NCI-H1417 (cell line): ENCODE data around the gene NF1.
"Not testable (repeated sequence)": the region's sequence is repeated elsewhere in the genome, so short reads cannot be mapped to it uniquely, and the experiment has no call there.

Experiments used
- DNase-seq, 3 experiments: peaks; one replicate each; lab custom pipeline; 2025; lab: John Stamatoyannopoulos, UW

NF1 gene

GRCh38 chr17:31328160-31328535, 233.4 kb downstream of the NF1 start:
- no peak for DNase-seq

- no peak for DNase-seq
These were observed 234.4 kb downstream of the NF1 start for GRCh38 chr17:31329221-31329620.

- no peak for DNase-seq
These were observed 245.3 kb downstream of the NF1 start for GRCh38 chr17:31339906-31340661.

- DNase-seq: not testable (repeated sequence)
These were observed 250.5 kb downstream of the NF1 start for GRCh38 chr17:31345191-31345747.

GRCh38 chr17:31349454-31349853, 254.7 kb downstream of the NF1 start:
- DNase-seq: no peak

GRCh38 chr17:31355935-31356334, 261.2 kb downstream of the NF1 start:
- DNase-seq: no peak

- no peak for DNase-seq
These were observed 262.3 kb downstream of the NF1 start for GRCh38 chr17:31357091-31357490.

- DNase-seq: no peak
These were observed 263.1 kb downstream of the NF1 start for GRCh38 chr17:31357839-31358394.

- no peak for DNase-seq
These were observed 269.2 kb downstream of the NF1 start for GRCh38 chr17:31364012-31364411.

- no peak for DNase-seq
These were observed 271.3 kb downstream of the NF1 start for GRCh38 chr17:31366088-31366487.

- no peak for DNase-seq
These were observed 274.5 kb downstream of the NF1 start for GRCh38 chr17:31369266-31369665.

- peak in 1 of 3 experiments; percentile 19 for DNase-seq
These were observed 276.8 kb downstream of the NF1 start for GRCh38 chr17:31371511-31372097.

GRCh38 chr17:31373150-31374093, 278.6 kb downstream of the NF1 start:
- peak in 1 of 3 experiments; percentile 60 for DNase-seq

GRCh38 chr17:31374094-31374447, 279.3 kb downstream of the NF1 start:
- no peak for DNase-seq

GRCh38 chr17:31374503-31374902, 279.7 kb downstream of the NF1 start:
- no peak for DNase-seq

GRCh38 chr17:31378638-31379037, 283.9 kb downstream of the NF1 start:
- DNase-seq: no peak

- no peak for DNase-seq
These were observed 284.9 kb downstream of the NF1 start for GRCh38 chr17:31379597-31380205.

- no peak for DNase-seq
These were observed 286.4 kb downstream of the NF1 start for GRCh38 chr17:31381165-31381668.

GRCh38 chr17:31382668-31383275, 288.0 kb downstream of the NF1 start:
- DNase-seq: not testable (repeated sequence)

GRCh38 chr17:31383488-31383887, 288.7 kb downstream of the NF1 start:
- DNase-seq: peak in 1 of 3 experiments; percentile 18
